HG02973 (cell line): ENCODE measurements around the gene EDA.

ENCODE experiments used
- ATAC-seq: cut with Tn5 transposase; IDR thresholded peaks from one replicate; pipeline ENCODE4 v1.9.1; 2021; ENCODE audit warnings: moderate library complexity; ENCODE audit not compliant: unreplicated experiment

Gene EDA

GRCh38 chrX:70022616-70023015 is 406.7 kb downstream of the EDA start:
- no peak for ATAC-seq

GRCh38 chrX:70025464-70025863 is 409.6 kb downstream of the EDA start:
- no peak for ATAC-seq

GRCh38 chrX:70026112-70026850 is 410.4 kb downstream of the EDA start:
- ATAC-seq = no peak

GRCh38 chrX:70026851-70027200 is 410.9 kb downstream of the EDA start:
- ATAC-seq = no peak

- no peak for ATAC-seq
These were observed 413.9 kb downstream of the EDA start for GRCh38 chrX:70029863-70030262.

- ATAC-seq = peak; percentile 53
These were observed 414.4 kb downstream of the EDA start for GRCh38 chrX:70030301-70030767.

GRCh38 chrX:70032792-70033191 is 416.9 kb downstream of the EDA start:
- no peak for ATAC-seq

- peak; percentile 76 for ATAC-seq
These were observed 417.6 kb downstream of the EDA start for GRCh38 chrX:70033348-70034051.

GRCh38 chrX:70034646-70035045 is 418.7 kb downstream of the EDA start:
- ATAC-seq = no peak

GRCh38 chrX:70038515-70038914 is 422.6 kb downstream of the EDA start:
- no peak for ATAC-seq

GRCh38 chrX:70038951-70039350 is 423.0 kb downstream of the EDA start:
- ATAC-seq = no peak

- ATAC-seq = no peak
These were observed 423.8 kb downstream of the EDA start for GRCh38 chrX:70039758-70040157.

- ATAC-seq = no peak
These were observed 426.1 kb downstream of the EDA start for GRCh38 chrX:70041993-70042392.

GRCh38 chrX:70042399-70043371 is 426.8 kb downstream of the EDA start:
- no peak for ATAC-seq

- ATAC-seq = no peak
These were observed 427.8 kb downstream of the EDA start for GRCh38 chrX:70043685-70044084.

- no peak for ATAC-seq
These were observed 428.8 kb downstream of the EDA start for GRCh38 chrX:70044541-70045245.

GRCh38 chrX:70046978-70047377 is 431.1 kb downstream of the EDA start:
- no peak for ATAC-seq

GRCh38 chrX:70049406-70049805 is 433.5 kb downstream of the EDA start:
- no peak for ATAC-seq

- no peak for ATAC-seq
These were observed 434.0 kb downstream of the EDA start, which contains the start of gene AWAT2 for GRCh38 chrX:70049925-70050324. Gene AWAT2, minus strand, starts transcription at chrX:70049938. Its CDS starts 6 bp downstream, at chrX:70049932.

GRCh38 chrX:70052895-70053615 is 437.1 kb downstream of the EDA start:
- ATAC-seq = no peak
